CD4-positive, alpha-beta T cell (primary cell): ENCODE data around the gene RGMA. TPM values are rescaled to one million over a fixed set of nuclear protein-coding genes. Genes with fewer than 3 reads are reported as not detected.

ENCODE experiments used
- ATAC-seq: fragments of 200-7000 bp; cut with Tn5 transposase; one replicate; pipeline ENCODE4 v1.10.0; 2022; ENCODE audit warnings: mild to moderate bottlenecking; ENCODE audit not compliant: poor library complexity
- CTCF ChIA-PET: fragments of 350-600 bp; sonication (Branson Sonifier 250); formaldehyde crosslinking; loops from one replicate; lab custom pipeline; 2021; ENCODE audit warnings: antibody characterized with exemption, inconsistent platforms; lab: Charles Lee
- POLR2A ChIA-PET: fragments of 350-600 bp; sonication (Branson Sonifier 250); formaldehyde crosslinking; loops from one replicate; lab custom pipeline; 2021; ENCODE audit warnings: antibody characterized with exemption, inconsistent platforms; lab: Charles Lee
- DNase-seq, 14 experiments: peaks; one replicate each; pipeline ENCODE4 v3.0.0-alpha.2; 2013 to 2020; ENCODE audit warnings: mixed read lengths in 2 of 14
- H3K27ac ChIP-seq, 2 donors: one replicate each; pipeline versions ENCODE4 v1.5.1 to v1.7.0; 2013; ENCODE audit warnings: low read length in 2 of 2, low read depth in 1 of 2, mild to moderate bottlenecking in 1 of 2
- H3K27me3 ChIP-seq, 2 experiments: 1 replicate in 1 of 2; 2 replicates in 1 of 2; pipeline versions ENCODE4 v1.6.1 to v1.7.0; 2013; ENCODE audit warnings: low read length in 2 of 2, control low read depth in 1 of 2, mild to moderate bottlenecking in 1 of 2, moderate library complexity in 1 of 2; ENCODE audit not compliant: insufficient read depth in 2 of 2, control insufficient read depth in 1 of 2
- H3K36me3 ChIP-seq: one replicate; pipeline ENCODE4 v1.6.1; 2013; ENCODE audit warnings: low read length, control low read depth; ENCODE audit not compliant: insufficient read depth
- H3K4me1 ChIP-seq: one replicate; pipeline ENCODE4 v1.6.1; 2013; ENCODE audit warnings: low read length, control low read depth; ENCODE audit not compliant: insufficient read depth
- H3K4me3 ChIP-seq: one replicate; pipeline ENCODE4 v1.5.1; 2013; ENCODE audit warnings: mild to moderate bottlenecking, low read length, moderate library complexity
- H3K9me3 ChIP-seq, 2 experiments: 1 replicate in 1 of 2; 2 replicates in 1 of 2; pipeline versions ENCODE4 v1.6.1 to v1.7.0; 2013; ENCODE audit warnings: low read length in 2 of 2, mild to moderate bottlenecking in 2 of 2, control low read depth in 1 of 2, moderate library complexity in 1 of 2; ENCODE audit not compliant: control insufficient read depth in 1 of 2, insufficient read depth in 1 of 2
- H3K27ac Mint-ChIP-seq: one replicate; pipeline ENCODE4 v1.8.0; 2020; ENCODE audit warnings: mixed read lengths
- H3K27me3 Mint-ChIP-seq: one replicate; pipeline ENCODE4 v1.8.0; 2021; ENCODE audit warnings: mixed read lengths
- H3K36me3 Mint-ChIP-seq: one replicate; pipeline ENCODE4 v1.8.0; 2021; ENCODE audit warnings: low read depth, mixed read lengths
- H3K4me1 Mint-ChIP-seq: one replicate; pipeline ENCODE4 v1.8.0; 2021; ENCODE audit warnings: low read depth, mixed read lengths
- H3K4me3 Mint-ChIP-seq: one replicate; pipeline ENCODE4 v1.8.0; 2020; ENCODE audit warnings: mild to moderate bottlenecking, mixed read lengths
- H3K9me3 Mint-ChIP-seq: one replicate; pipeline ENCODE4 v1.8.0; 2020; ENCODE audit warnings: mixed read lengths
- intact Hi-C, 2 experiments: fragments of 100-400 bp; cut with DNase I in 1 of 2; cut with micrococcal nuclease in 1 of 2; formaldehyde crosslinking; loops; one replicate each; pipeline versions ENCODE4 v1.15.1 to v1.9.0; 2023 to 2025; cut with DNase I, micrococcal nuclease
- total RNA-seq, 174 experiments: library from RNA in 2 of 174; stranded (reverse) in 2 of 174; gene quantifications; one replicate each; pipeline ENCODE4 v1.2.3 and lab custom pipeline; 2021 to 2026
- TF ChIP-seq, protein P1 (sequence below): fragments of 200-600 bp; IDR thresholded peaks from one replicate; pipeline ENCODE4 v1.8.0; 2022; ENCODE audit warnings: antibody characterized with exemption, mild to moderate bottlenecking

Gene RGMA
- total RNA-seq, 2 experiments from 2014 or later: not detected

DNA sequence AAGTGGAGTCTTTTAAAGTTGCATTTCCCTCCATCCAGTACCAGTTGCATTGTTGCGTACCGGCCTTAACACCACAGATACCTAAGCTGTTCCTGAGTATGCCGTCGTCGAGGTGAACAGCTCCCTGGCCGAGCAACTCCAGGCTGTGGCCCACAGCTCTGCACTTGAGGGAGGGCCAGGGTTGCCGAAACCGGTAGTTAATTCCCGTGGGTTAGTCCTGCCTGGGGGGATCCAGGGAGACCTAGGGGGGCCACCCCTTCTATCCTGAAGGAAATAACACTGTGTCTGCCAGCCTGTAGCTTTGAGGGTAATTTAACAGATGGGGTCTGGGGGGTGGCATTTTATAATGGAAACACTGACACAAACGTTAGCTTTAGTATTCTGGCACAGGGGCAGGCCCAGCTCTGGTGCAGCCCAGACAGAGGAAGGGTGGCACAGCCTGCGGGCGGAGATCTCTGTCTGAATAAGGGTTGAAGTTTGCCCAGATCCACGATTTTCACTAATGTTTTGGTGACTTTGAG is 60.8 kb downstream of the RGMA start:
- Histone ChIP-seq H3K4me1 (peaks cover 41% of the 10 kb centered on the region), H3K9me3 (no peaks in the 10 kb centered on the region), H3K27ac (no peak overlapping the region), H3K4me3 (no peak overlapping the region), H3K36me3 (peaks cover 34% of the 10 kb centered on the region), H3K27me3 (no peaks in the 10 kb centered on the region)
- peaks cover 47% of the 10 kb centered on the region for H3K4me1 Mint-ChIP-seq
- H3K27me3 Mint-ChIP-seq: no peaks in the 10 kb centered on the region
- intact Hi-C loops: no loop called here
- DNase-seq: no peak
- TF ChIP-seq, protein P1, sequence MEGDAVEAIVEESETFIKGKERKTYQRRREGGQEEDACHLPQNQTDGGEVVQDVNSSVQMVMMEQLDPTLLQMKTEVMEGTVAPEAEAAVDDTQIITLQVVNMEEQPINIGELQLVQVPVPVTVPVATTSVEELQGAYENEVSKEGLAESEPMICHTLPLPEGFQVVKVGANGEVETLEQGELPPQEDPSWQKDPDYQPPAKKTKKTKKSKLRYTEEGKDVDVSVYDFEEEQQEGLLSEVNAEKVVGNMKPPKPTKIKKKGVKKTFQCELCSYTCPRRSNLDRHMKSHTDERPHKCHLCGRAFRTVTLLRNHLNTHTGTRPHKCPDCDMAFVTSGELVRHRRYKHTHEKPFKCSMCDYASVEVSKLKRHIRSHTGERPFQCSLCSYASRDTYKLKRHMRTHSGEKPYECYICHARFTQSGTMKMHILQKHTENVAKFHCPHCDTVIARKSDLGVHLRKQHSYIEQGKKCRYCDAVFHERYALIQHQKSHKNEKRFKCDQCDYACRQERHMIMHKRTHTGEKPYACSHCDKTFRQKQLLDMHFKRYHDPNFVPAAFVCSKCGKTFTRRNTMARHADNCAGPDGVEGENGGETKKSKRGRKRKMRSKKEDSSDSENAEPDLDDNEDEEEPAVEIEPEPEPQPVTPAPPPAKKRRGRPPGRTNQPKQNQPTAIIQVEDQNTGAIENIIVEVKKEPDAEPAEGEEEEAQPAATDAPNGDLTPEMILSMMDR: no peak
- ATAC-seq: no peak
- no peaks in the 10 kb centered on the region for H3K9me3 Mint-ChIP-seq
- peaks cover 54% of the 10 kb centered on the region for H3K36me3 Mint-ChIP-seq
- peak overlapping the region; percentile 80 for H3K27ac Mint-ChIP-seq
- no peak overlapping the region for H3K4me3 Mint-ChIP-seq
- ChIA-PET CTCF (interaction anchor here (1.1 to 2.9 kb wide), 3 partner anchors 10 to 1092 kb away, joined by 4 to 8 read pairs (median 5); no protein-coding TSS in a partner anchor), POLR2A (interaction anchor here (0.9 to 1.5 kb wide), 2 partner anchors 15 to 21 kb away, joined by 4 read pairs; no protein-coding TSS in a partner anchor)

- TF ChIP-seq, protein P1: no peak
- Mint-ChIP-seq H3K27ac (peak overlapping the region; percentile 75), H3K36me3 (peaks cover 62% of the 10 kb centered on the region), H3K27me3 (no peaks in the 10 kb centered on the region), H3K4me1 (peaks cover 55% of the 10 kb centered on the region), H3K4me3 (no peak overlapping the region), H3K9me3 (no peaks in the 10 kb centered on the region)
- DNase-seq: no peak
- ChIA-PET CTCF (no interaction called here), POLR2A (no interaction called here)
- H3K36me3 ChIP-seq: peaks cover 42% of the 10 kb centered on the region
- no peaks in the 10 kb centered on the region for H3K27me3 ChIP-seq
- no peaks in the 10 kb centered on the region for H3K9me3 ChIP-seq
- H3K4me3 ChIP-seq: no peak overlapping the region
- intact Hi-C loops: no loop called here
- ATAC-seq: no peak
- H3K4me1 ChIP-seq: peaks cover 41% of the 10 kb centered on the region
- H3K27ac ChIP-seq: no peak overlapping the region
Observed at GRCh38 chr15:93027413-93027812, 61.6 kb downstream of the RGMA start.

- H3K4me3 Mint-ChIP-seq: no peak overlapping the region
- DNase-seq (no peak), ATAC-seq (peak; percentile 5)
- Histone ChIP-seq H3K4me1 (peaks cover 41% of the 10 kb centered on the region), H3K27me3 (no peaks in the 10 kb centered on the region), H3K27ac (no peak overlapping the region), H3K4me3 (no peak overlapping the region), H3K36me3 (peaks cover 52% of the 10 kb centered on the region), H3K9me3 (no peaks in the 10 kb centered on the region)
- H3K27ac Mint-ChIP-seq: peak overlapping the region; percentile 75
- H3K36me3 Mint-ChIP-seq: peaks cover 72% of the 10 kb centered on the region
- H3K27me3 Mint-ChIP-seq: no peaks in the 10 kb centered on the region
- CTCF ChIA-PET: no interaction called here
- TF ChIP-seq, protein P1: no peak
- no peaks in the 10 kb centered on the region for H3K9me3 Mint-ChIP-seq
- peaks cover 65% of the 10 kb centered on the region for H3K4me1 Mint-ChIP-seq
- intact Hi-C loops: no loop called here
- POLR2A ChIA-PET: no interaction called here
Observed at GRCh38 chr15:93026380-93026817, 62.6 kb downstream of the RGMA start.
